ENCODE measurements around the gene MLF2.

The MLF2 gene, protein sequence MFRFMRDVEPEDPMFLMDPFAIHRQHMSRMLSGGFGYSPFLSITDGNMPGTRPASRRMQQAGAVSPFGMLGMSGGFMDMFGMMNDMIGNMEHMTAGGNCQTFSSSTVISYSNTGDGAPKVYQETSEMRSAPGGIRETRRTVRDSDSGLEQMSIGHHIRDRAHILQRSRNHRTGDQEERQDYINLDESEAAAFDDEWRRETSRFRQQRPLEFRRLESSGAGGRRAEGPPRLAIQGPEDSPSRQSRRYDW

DNA sequence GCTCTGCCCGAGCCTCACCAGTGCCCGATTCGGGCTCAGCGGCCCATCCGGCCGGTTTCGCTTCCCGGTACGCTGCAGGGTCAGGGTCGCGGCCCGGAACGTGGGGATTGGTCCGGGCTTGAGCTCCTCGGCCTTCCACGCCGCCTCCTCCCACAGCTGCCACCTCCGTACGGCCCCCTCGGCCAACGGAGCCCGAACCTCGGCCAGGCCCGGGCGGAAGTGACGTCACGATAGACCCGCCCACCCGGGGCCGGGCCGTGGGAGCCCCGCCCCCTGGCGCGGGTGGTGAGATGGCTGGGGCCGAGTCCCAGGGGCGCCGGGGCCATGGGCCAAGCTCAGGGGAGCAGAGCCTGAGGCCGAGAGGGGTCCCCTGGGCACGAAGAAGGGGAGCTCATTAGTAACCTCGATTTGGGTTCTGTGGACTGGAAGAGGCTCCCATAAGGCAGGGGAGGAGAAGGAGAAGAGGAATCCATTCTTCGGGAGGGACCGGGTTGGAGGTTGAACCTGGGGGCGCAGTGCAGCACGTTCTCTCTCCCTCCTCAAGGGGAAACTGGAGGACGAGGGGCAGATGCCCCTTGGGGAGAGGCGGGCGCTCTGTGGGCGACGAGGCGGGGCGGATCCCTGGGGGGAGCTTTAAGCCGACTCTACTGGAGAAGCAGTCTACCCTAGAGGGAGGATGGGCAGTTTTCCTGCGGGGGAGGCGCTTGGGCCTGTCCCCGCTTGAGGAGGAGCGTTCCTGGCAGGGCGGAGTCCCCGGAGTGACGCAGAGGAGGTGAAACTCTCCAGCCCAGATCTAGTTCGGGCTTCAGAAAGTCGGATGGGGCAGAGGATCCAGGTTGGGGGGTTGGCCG is at the start of gene MLF2:
Gene MLF2, minus strand, starts transcription at position 221 of the 851 bp plus-strand sequence. CDS start 807 bp downstream, outside the sequence.
- peak; percentile 99 for DNase-seq (ENCODE audit: low read depth)

DNA sequence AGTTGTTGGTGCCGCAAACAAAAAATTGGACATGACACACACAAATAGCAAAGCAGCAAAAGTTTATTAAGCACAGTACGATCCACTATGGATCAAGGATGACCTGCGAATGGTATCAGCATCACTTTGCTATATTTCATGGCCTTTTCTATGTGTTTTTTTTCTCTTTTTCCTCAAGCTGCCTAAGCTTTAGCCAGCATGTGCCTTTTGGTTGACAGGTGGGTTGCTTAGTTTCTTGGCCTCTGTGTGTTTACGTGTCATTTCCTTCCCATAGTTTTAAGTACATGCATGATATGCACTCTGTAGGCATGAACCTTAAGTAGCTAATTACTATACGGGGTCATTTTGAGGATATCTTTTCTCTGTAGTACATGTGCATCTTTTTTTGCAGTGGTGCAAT is 46.2 kb upstream of the MLF2 start:
- DNase-seq (ENCODE audit: low read depth), result no peak

- DNase-seq (ENCODE audit: low read depth), result no peak
Measured at GRCh38 chr12:6796576-6796975, 43.6 kb upstream of the MLF2 start.

GRCh38 chr12:6795088-6795487 is 42.1 kb upstream of the MLF2 start:
- DNase-seq (ENCODE audit: low read depth), result no peak

DNA sequence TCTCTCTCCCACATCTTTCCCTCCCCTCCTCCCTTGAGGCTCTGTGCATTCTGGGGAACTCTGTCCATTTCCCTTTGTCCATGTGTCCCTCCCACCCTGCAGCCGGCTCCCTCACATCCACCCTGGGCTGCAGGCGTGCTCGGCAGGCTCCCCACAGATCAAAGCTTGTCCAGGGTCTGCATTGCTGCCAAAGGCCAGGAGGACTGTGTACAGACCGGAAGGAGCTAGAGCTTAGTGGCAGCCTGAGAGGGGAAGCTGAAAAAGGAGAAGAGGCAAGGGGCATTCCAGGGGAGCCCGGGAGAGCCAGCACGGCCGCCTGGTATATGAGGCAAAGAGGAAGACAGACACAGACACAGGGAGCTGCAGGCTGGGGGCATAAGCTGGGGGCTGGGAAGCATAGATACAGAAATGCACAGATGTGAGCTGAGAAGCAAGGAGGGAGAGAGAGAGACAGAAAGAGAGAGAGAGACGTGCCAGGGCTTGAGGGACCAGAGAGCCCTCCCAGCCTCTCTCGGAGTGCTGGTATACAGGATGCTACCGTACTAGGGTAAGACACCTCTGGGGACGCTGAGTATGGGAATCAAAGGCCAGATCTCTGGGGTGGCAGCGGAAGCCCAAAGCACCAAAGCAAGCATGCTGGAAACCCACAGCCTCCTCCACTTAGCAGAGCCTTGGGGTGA is 39.7 kb upstream of the MLF2 start:
- DNase-seq (ENCODE audit: low read depth), result no peak

DNA sequence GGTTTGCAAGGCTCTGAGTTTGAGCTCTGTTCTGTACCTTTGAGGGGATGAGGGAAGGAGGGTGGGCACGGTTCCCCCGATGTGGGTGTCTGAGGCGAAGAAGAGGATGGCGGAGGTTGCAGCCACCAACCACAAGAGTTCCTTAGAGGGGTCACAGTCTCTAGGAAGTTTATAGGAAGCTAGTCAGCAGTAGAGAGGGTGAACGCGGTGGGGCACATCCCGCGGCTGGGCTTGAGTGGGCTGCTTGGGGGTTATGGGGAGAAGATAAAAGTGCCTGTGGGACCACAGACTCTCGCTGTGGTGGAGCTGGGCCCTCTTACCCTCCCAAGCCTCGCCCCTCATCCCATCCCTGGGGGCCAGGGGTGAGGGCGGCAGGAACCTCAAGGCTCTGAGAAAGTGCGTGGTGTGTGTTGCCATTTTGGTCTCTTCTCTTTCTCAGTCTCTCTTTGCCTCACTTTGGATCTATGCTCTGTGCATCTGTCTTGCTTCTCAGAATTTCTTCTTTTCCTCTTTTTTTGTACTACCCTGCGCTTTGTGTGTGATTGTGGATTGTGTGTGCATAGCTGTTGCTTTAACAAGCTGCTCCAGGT is 39.1 kb upstream of the MLF2 start:
- DNase-seq (ENCODE audit: low read depth), result no peak

GRCh38 chr12:6790496-6791150 is 37.7 kb upstream of the MLF2 start:
- no peak for DNase-seq (ENCODE audit: low read depth)

- no peak for DNase-seq (ENCODE audit: low read depth)
Measured at GRCh38 chr12:6788972-6789924, 36.3 kb upstream of the MLF2 start, which contains the start of gene CD4. TSS of gene CD4 (plus strand) at chr12:6789528. CDS start at chr12:6800139, 10,611 bp downstream.

GRCh38 chr12:6787309-6787708 is 34.4 kb upstream of the MLF2 start:
- DNase-seq (ENCODE audit: low read depth), result no peak

- no peak for DNase-seq (ENCODE audit: low read depth)
Measured at GRCh38 chr12:6786416-6787094, 33.6 kb upstream of the MLF2 start.

DNA sequence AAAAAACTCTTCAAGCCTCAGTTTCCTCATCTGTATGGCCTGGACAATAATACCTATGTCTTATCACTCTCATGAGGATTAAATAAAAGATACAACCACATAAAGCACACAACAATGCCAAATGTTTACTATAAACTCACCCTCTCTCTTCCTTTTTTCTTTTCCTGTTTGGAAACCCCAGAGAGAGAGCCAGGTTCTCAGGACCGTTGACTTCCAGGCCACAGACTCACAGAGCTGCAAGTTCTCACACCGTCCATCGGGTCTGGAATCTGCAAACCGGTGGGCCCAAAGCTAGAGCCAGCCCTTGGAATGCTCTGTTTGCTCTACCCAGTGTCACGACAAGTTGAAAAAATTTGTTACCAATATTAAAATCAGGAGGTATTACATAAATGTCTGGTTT is 31.8 kb upstream of the MLF2 start:
- DNase-seq (ENCODE audit: low read depth), result no peak

GRCh38 chr12:6784296-6784695 is 31.4 kb upstream of the MLF2 start:
- DNase-seq (ENCODE audit: low read depth), result no peak

DNA sequence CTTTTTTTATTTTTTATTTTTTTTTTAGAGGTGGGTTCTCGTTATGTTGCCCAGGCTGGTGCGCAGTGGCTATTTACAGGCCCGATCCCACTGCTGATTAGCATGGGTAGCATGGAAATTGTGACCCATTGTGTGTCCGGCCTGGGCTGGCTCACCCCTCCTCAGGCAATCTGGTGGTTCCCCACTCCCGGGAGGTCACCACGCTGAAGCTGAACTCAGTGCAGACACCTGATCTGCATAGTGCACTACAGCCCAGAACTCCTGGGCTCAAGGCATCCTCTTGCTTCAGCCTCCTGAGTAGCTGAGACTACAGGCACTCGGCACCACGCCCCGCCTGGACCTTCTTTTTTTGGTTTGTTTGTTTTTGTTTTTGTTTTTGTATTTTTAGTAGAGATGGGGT is 30.9 kb upstream of the MLF2 start:
- no peak for DNase-seq (ENCODE audit: low read depth)

DNA sequence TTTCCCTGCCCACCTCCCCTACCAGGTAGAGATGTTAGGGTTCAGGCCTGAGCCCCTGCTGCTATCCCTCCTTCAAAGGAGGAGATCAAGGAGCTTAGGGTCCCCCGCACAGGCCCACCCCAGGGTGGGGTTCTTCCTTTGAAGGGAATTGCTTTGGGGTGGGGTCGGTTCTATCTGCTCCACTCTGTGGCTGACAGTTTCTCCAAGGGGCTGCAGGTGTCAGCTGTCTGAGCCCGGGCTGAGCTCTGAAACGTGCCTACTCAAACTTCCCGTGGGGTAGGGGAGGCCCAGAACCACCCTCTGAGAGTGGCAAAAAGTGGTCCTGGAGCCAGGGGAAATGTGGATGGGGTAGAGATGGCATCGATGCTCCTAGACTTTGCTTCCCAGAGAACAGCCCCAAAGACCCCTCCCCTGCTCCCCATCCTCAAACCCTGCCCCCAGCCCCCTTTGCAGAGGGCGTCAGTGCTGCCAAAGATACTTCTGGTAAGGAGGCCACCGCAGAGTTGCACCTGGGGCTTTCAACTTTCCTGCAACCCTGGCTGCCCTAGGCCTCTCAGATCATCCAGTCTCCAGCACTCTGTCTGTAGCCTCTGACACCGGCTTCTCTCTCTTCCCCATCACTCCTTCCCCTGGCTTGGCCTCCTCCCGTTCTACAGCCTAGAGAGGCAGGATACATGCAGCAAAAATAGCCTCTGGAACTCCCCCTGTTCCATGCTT is 30.1 kb upstream of the MLF2 start:
- DNase-seq (ENCODE audit: low read depth), result no peak

- DNase-seq (ENCODE audit: low read depth), result no peak
Measured at GRCh38 chr12:6782119-6782518, 29.2 kb upstream of the MLF2 start.

- no peak for DNase-seq (ENCODE audit: low read depth)
Measured at GRCh38 chr12:6780573-6780972, 27.6 kb upstream of the MLF2 start.

DNA sequence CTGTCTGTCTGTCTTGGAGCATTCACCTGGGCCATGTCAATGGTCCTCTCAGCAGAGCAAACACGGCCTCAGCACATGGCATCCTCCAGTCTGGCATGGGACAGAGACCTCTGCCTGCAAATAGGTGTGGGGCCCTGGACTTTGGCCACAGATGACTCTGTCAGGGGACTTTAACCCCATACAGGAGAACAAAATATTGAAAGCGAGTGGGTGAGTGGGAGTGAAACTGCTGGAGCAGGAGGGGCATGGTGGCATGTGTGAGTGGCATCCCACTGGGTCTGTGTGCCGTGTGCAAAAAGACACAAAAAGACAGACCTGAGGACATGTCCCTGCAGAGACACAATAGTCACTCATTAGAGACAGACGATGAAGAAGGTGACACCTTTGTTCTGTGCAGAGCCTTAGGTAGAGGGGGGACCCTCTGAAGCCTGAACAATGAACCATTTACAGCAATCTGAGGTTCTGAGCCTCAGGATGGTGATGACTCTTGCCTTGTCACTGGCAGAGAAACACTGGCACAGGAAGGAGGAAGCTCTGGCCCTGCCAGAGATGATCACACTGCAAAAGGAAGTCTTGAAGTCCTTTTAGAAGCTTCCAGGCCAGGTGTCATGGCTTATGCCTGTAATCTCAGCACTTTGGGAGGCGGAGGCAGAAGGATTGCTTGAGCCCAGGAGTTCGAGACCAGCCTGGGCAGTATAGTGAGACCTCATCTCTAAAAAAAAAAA is 26.9 kb upstream of the MLF2 start:
- no peak for DNase-seq (ENCODE audit: low read depth)
